Stomach smooth muscle (tissue), 2 donors: ENCODE results near the gene SLC8A2.
A peak's percentile ranks its signal among the peaks of the same experiment; 100 is the strongest.

ENCODE experiments used
- H3K27ac ChIP-seq: one replicate; pipeline ENCODE4 v1.7.0; 2013; ENCODE audit warnings: mild to moderate bottlenecking, low read length, inconsistent platforms
- H3K27me3 ChIP-seq, 2 donors: one replicate each; pipeline ENCODE4 v1.7.0; 2013; ENCODE audit warnings: low read length in 2 of 2; ENCODE audit not compliant: insufficient read depth in 2 of 2, control insufficient read depth in 1 of 2
- H3K36me3 ChIP-seq, 2 donors: one replicate each; pipeline ENCODE4 v1.7.0; 2013; ENCODE audit warnings: low read length in 2 of 2; ENCODE audit not compliant: control insufficient read depth in 2 of 2, insufficient read depth in 2 of 2
- H3K4me1 ChIP-seq: one replicate; pipeline ENCODE4 v1.7.0; 2013; ENCODE audit warnings: low read length; ENCODE audit not compliant: control insufficient read depth, insufficient read depth
- H3K4me3 ChIP-seq, 2 donors: one replicate each; pipeline ENCODE4 v1.7.0; 2013; ENCODE audit warnings: low read length in 2 of 2
- H3K9ac ChIP-seq, 2 donors: one replicate each; pipeline ENCODE4 v1.7.0; 2013; ENCODE audit warnings: low read length in 2 of 2, mild to moderate bottlenecking in 1 of 2
- H3K9me3 ChIP-seq, 2 donors: one replicate each; pipeline ENCODE4 v1.7.0; 2013; ENCODE audit warnings: low read length in 2 of 2; ENCODE audit not compliant: control insufficient read depth in 2 of 2
- donor health status: healthy.
- donor health status: Pancreatic carcinoma.

Gene SLC8A2, protein sequence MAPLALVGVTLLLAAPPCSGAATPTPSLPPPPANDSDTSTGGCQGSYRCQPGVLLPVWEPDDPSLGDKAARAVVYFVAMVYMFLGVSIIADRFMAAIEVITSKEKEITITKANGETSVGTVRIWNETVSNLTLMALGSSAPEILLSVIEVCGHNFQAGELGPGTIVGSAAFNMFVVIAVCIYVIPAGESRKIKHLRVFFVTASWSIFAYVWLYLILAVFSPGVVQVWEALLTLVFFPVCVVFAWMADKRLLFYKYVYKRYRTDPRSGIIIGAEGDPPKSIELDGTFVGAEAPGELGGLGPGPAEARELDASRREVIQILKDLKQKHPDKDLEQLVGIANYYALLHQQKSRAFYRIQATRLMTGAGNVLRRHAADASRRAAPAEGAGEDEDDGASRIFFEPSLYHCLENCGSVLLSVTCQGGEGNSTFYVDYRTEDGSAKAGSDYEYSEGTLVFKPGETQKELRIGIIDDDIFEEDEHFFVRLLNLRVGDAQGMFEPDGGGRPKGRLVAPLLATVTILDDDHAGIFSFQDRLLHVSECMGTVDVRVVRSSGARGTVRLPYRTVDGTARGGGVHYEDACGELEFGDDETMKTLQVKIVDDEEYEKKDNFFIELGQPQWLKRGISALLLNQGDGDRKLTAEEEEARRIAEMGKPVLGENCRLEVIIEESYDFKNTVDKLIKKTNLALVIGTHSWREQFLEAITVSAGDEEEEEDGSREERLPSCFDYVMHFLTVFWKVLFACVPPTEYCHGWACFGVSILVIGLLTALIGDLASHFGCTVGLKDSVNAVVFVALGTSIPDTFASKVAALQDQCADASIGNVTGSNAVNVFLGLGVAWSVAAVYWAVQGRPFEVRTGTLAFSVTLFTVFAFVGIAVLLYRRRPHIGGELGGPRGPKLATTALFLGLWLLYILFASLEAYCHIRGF

DNA sequence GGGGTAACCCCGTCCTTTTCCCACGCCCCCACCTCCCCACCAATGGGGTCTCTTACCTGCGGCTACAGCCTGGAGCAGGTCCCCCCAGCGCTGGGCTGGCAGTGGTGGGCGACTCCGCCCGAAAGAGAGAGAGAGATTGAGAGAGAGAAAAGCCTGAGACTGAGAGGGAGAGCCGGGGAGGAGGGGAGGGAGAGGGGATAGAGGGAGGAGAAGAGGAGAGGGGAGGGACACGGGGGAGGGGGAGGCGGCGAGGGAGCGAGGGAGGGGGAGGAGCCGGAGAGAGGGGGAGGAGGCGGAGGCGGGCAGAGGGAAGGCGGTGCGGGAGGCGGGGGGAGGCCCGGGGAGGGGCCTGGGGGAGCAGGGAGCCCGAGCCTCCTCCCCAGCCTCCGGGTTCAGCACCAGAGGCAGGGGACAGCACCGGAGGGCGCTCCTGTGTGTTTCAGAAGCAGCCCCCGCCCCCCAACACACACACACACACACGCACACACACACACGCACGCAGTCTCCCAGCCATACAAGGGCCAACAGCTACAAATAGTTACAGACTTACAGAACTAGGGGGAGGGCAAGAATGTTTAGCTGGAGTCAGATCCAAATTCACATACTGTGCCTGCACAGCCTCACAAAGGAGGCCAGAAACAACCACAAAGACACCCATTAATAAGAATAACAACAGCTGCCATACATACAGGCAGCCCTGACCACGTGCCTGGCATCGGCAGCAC lies at the start of gene SLC8A2:
SLC8A2 (minus strand) TSS at position 161 of the 725 bp plus-strand sequence. CDS start 5,490 bp downstream, outside the sequence.
- H3K4me1 ChIP-seq, result peaks cover 38% of the 10 kb centered on the region
- H3K36me3 ChIP-seq, result no peaks in the 10 kb centered on the region
- no peaks in the 10 kb centered on the region for H3K9me3 ChIP-seq
- peaks cover 0 to 2% of the 10 kb centered on the region in 2 donors for H3K27me3 ChIP-seq
- H3K9ac ChIP-seq, result peak within 1 kb of the TSS; percentile 74 to 76
- peak within 1 kb of the TSS; percentile 72 to 81 for H3K4me3 ChIP-seq
- H3K27ac ChIP-seq, result peak within 1 kb of the TSS; percentile 67

GRCh38 chr19:47520839-47521238 lies 49.1 kb upstream of the SLC8A2 start:
- Histone ChIP-seq H3K36me3 (no peaks in the 10 kb centered on the region), H3K27ac (no peak overlapping the region), H3K9ac (no peak overlapping the region), H3K4me1 (peaks cover 13% of the 10 kb centered on the region), H3K4me3 (no peak overlapping the region), H3K9me3 (no peaks in the 10 kb centered on the region), H3K27me3 (peaks cover 0 to 4% of the 10 kb centered on the region in 2 donors)

DNA sequence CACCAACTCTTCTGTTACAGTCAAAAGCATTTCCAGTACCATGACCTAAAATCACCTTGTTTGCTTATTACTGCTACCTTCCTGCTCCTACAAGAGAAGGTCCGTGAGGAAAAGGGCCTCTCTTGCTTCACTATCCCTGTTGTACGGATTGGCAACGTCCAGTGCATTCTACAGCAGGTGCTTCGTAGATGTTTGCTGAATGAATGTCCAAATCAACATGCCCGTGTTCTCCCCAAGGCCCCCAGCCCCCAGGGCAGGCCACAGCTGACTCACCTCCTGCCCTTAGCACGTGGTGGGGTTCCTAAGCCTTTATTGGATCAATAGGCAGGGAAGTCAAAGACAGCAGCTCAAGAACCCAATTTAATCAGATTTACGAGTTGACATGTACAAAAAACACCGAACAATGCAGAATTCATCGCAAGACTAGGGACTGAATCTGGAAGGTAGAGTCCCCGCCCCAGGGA lies 48.7 kb upstream of the SLC8A2 start:
- Histone ChIP-seq H3K4me3 (no peak overlapping the region), H3K9me3 (no peaks in the 10 kb centered on the region), H3K9ac (no peak overlapping the region), H3K27ac (no peak overlapping the region), H3K36me3 (no peaks in the 10 kb centered on the region), H3K4me1 (peaks cover 17% of the 10 kb centered on the region), H3K27me3 (peaks cover 0 to 4% of the 10 kb centered on the region in 2 donors)

DNA sequence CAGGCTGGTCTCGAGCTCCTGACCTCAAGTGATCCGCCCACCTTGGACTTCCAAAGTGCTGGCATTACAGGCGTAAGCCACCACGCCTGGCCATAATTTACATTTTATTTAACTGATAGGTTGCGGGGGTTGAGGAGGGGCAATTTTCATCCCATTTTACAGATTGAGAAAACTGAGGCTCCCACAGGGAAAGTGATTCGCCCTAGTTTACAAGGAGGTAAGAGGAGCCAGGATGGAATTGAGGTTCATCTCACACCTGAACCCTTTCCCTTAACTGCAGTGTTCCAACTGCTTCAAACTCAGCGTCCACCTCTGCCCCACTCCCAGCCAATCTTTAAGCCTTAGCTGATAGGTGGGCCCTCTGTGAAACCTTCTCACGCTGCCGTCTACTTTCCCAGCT lies 47.2 kb upstream of the SLC8A2 start:
- H3K27ac ChIP-seq, result no peak overlapping the region
- no peak overlapping the region for H3K4me3 ChIP-seq
- H3K36me3 ChIP-seq, result peaks cover 0 to 2% of the 10 kb centered on the region in 2 donors
- no peak overlapping the region for H3K9ac ChIP-seq
- no peaks in the 10 kb centered on the region for H3K9me3 ChIP-seq
- H3K4me1 ChIP-seq, result peaks cover 24% of the 10 kb centered on the region
- H3K27me3 ChIP-seq, result peaks cover 0 to 4% of the 10 kb centered on the region in 2 donors

GRCh38 chr19:47518139-47518538 lies 46.4 kb upstream of the SLC8A2 start:
- Histone ChIP-seq H3K27me3 (peaks cover 0 to 2% of the 10 kb centered on the region in 2 donors), H3K9ac (no peak overlapping the region), H3K4me1 (peaks cover 31% of the 10 kb centered on the region), H3K27ac (no peak overlapping the region), H3K36me3 (peaks cover 0 to 2% of the 10 kb centered on the region in 2 donors), H3K4me3 (no peak overlapping the region), H3K9me3 (no peaks in the 10 kb centered on the region)

GRCh38 chr19:47514869-47515588 lies 43.3 kb upstream of the SLC8A2 start, which contains the start of gene NAPA:
Gene NAPA (minus strand): TSS chr19:47515063. CDS start chr19:47514940, 123 bp downstream.
- Histone ChIP-seq H3K4me3 (peak within 1 kb of the TSS; percentile 99 to 100), H3K9me3 (no peaks in the 10 kb centered on the region), H3K9ac (peak within 1 kb of the TSS; percentile 100), H3K27ac (peak within 1 kb of the TSS; percentile 98), H3K27me3 (no peaks in the 10 kb centered on the region), H3K36me3 (peaks cover 0 to 2% of the 10 kb centered on the region in 2 donors), H3K4me1 (peaks cover 53% of the 10 kb centered on the region)

GRCh38 chr19:47514151-47514868 lies 42.6 kb upstream of the SLC8A2 start:
- peak overlapping the region; percentile 99 to 100 for H3K4me3 ChIP-seq
- H3K9ac ChIP-seq, result peak overlapping the region; percentile 100
- H3K9me3 ChIP-seq, result no peaks in the 10 kb centered on the region
- H3K4me1 ChIP-seq, result peaks cover 60% of the 10 kb centered on the region
- peaks cover 0 to 2% of the 10 kb centered on the region in 2 donors for H3K36me3 ChIP-seq
- H3K27ac ChIP-seq, result peak overlapping the region; percentile 98
- H3K27me3 ChIP-seq, result no peaks in the 10 kb centered on the region

DNA sequence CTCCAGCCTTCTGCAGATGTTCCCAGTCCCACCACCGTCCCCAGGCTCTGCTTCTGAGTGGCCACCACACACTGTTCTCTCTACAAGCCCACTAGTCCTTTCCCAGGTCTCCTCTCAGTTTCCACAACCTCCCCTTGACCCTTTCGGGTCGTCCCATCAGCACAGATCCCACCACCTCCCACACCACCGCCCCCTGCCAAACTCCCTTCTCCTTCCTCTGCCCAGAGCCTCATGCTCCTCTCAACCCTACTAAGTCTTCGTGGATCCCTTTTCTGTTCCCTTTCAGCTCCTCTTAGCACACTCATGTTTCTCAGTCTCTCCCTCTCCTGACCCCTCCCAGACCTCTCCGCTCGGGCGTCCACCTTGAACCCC lies 41.2 kb upstream of the SLC8A2 start:
- Histone ChIP-seq H3K27ac (peak overlapping the region; percentile 98), H3K9ac (peak overlapping the region; percentile 62 to 100), H3K4me3 (peak overlapping the region; percentile 58 to 100), H3K27me3 (no peaks in the 10 kb centered on the region), H3K36me3 (peaks cover 0 to 2% of the 10 kb centered on the region in 2 donors), H3K4me1 (peaks cover 72% of the 10 kb centered on the region), H3K9me3 (no peaks in the 10 kb centered on the region)

GRCh38 chr19:47512183-47512947 lies 40.7 kb upstream of the SLC8A2 start:
- H3K4me1 ChIP-seq, result peaks cover 77% of the 10 kb centered on the region
- no peaks in the 10 kb centered on the region for H3K9me3 ChIP-seq
- H3K27me3 ChIP-seq, result no peaks in the 10 kb centered on the region
- H3K4me3 ChIP-seq, result peak overlapping the region; percentile 58 to 100
- H3K36me3 ChIP-seq, result peaks cover 0 to 2% of the 10 kb centered on the region in 2 donors
- H3K27ac ChIP-seq, result peak overlapping the region; percentile 98
- peak overlapping the region; percentile 62 to 100 for H3K9ac ChIP-seq
